Testis (tissue), 3 donors: ENCODE results near the gene LAIR1. TPM values are rescaled to one million over a fixed set of nuclear protein-coding genes. Genes with fewer than 3 reads are reported as not detected.

ENCODE experiments used
- DNase-seq: peaks from one replicate; pipeline ENCODE4 v3.0.0-alpha.2; 2019
- H3K27ac ChIP-seq, 2 donors: fragments of 200-600 bp; sonication (generic); one replicate each; pipeline ENCODE4 v1.5.1; 2019
- H3K27me3 ChIP-seq: fragments of 200-600 bp; sonication (generic); one replicate; pipeline ENCODE4 v1.5.1; 2019
- H3K36me3 ChIP-seq: fragments of 200-600 bp; sonication (generic); one replicate; pipeline ENCODE4 v1.5.1; 2017; ENCODE audit warnings: low read depth; ENCODE audit errors: missing control alignments
- H3K4me1 ChIP-seq: fragments of 200-600 bp; sonication (generic); one replicate; pipeline ENCODE4 v1.5.1; 2019
- H3K4me3 ChIP-seq, 2 donors: fragments of 200-600 bp; sonication (generic); one replicate each; pipeline ENCODE4 v1.5.1; 2017 to 2019
- H3K9me3 ChIP-seq: fragments of 200-600 bp; sonication (generic); one replicate; pipeline ENCODE4 v1.5.1; 2017
- CTCF ChIP-seq, 3 experiments: fragments of 450-650 bp in 2 of 3; fragments of 200-600 bp in 1 of 3; sonication (generic) in 1 of 3; IDR thresholded peaks; one replicate each; pipeline ENCODE4 v1.5.1; 2016 to 2019; ENCODE audit warnings: antibody characterized with exemption in 3 of 3, mild to moderate bottlenecking in 2 of 3, moderate library complexity in 1 of 3
- POLR2A ChIP-seq: fragments of 450-650 bp; IDR thresholded peaks from one replicate; pipeline ENCODE4 v1.6.1; 2017; ENCODE audit warnings: antibody characterized with exemption, mild to moderate bottlenecking, moderate library complexity
- WGBS, 2 donors: methylation state at CpG; one replicate each; pipeline ENCODE4 v1.1.5; 2018; 5-methylcytosine and 5-hydroxymethylcytosine counted together
- intact Hi-C: fragments of 100-400 bp; cut with DNase I; formaldehyde crosslinking; loops from one replicate; pipeline ENCODE4 v1.15.1; 2023; ENCODE audit warnings: low total_unique reads
- polyA plus RNA-seq: library from polyadenylated mRNA; stranded (reverse); fragments of 350-450 nt; fragmentation: Illumina TruSeq; extraction: RNeasy Lipid Tissue Mini Kit (QIAGEN cat#74804); gene quantifications from one replicate; pipeline ENCODE4 v1.2.3, GENCODE V29; 2014; ENCODE audit warnings: low read depth, low replicate concordance; ENCODE audit not compliant: insufficient read depth
- total RNA-seq, 2 donors: library from RNA; depleted of rRNA; stranded (reverse); fragments of >200 nt; gene quantifications; one replicate each; pipeline ENCODE4 v1.2.3, GENCODE V29; 2016

Gene LAIR1
- total and polyA plus RNA-seq, 3 donors from 2014 or later: 6.4 to 13.4 (median 7.1) TPM

DNA sequence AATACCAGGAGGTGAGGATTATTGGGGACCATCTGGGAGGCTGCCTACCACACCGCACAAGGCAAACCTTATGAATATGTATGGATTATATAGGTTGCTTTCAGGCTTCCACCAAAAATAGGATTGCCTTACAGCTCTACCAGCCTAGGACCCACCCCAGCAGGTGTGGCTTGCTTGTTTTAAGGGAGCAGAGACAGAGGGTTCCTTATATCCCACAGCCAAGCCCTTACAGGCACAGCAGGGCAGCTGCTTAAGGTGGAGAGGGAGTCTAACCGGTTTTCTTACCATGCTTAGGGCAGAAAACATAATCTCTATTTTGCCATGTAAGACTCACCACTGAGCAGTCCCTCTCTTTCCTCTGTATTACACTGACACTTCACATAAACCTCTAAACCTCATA, 34.5 kb upstream of the LAIR1 start:
- H3K27me3 ChIP-seq: no peaks in the 10 kb centered on the region
- 66 to 69% methylated on average over 2 of the region's 2 CpGs for WGBS, 2 donors
- intact Hi-C loops: no loop called here
- H3K4me3 ChIP-seq: no peak overlapping the region
- no peaks in the 10 kb centered on the region for H3K9me3 ChIP-seq
- no peak for DNase-seq
- H3K4me1 ChIP-seq: no peaks in the 10 kb centered on the region
- H3K36me3 ChIP-seq: no peaks in the 10 kb centered on the region
- H3K27ac ChIP-seq: no peak overlapping the region
- TF ChIP-seq CTCF (IDR thresholded peaks at IDR 0.05) (no peak), POLR2A (no peak)

DNA sequence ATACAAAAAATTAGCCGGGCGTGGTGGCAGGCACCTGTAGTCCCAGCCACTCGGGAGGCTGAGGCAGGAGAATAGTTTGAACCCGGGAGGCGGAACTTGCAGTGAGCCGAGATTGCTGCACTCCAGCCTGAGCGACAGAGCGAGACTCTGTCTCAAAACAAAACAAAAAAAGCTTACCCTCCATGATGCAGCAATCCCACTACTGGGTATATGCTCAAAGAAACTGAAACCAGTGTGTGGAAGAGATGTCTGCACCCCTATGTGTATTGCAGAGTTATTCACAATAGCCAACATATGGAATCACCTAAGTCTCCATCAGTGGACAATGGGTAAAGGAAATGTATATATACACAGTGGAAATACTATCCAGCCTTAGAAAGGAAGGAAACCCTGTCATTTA, 31.0 kb upstream of the LAIR1 start:
- no peak overlapping the region for H3K27ac ChIP-seq
- no peak for DNase-seq
- no peak for TF ChIP-seq CTCF (IDR thresholded peaks at IDR 0.05)
- no peak for TF ChIP-seq POLR2A
- H3K9me3 ChIP-seq: no peaks in the 10 kb centered on the region
- no peaks in the 10 kb centered on the region for H3K4me1 ChIP-seq
- WGBS, 2 donors: 81 to 85% methylated on average over 8 of the region's 8 CpGs
- no peaks in the 10 kb centered on the region for H3K27me3 ChIP-seq
- H3K36me3 ChIP-seq: no peaks in the 10 kb centered on the region
- H3K4me3 ChIP-seq: no peak overlapping the region
- intact Hi-C loops: no loop called here

DNA sequence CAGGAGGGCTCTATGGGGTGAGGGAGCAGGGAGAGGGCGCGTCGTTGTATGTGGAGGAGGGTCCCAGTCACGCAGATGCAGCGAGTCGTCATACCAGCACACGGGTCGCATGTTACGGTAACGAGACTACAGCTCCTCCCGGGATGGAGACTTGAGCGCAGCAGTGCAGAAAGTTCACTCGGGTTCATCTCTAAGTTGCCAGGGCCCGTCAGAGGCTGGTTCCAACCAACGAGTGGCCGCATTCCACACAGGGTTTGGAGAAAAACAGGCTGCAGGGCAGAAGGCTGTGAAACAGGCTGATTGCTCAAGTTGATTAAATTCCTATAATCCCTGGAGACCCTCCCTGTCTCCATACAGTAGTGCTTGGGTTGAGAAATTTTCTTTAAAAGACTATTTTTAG, 28.6 kb upstream of the LAIR1 start:
- Histone ChIP-seq H3K27me3 (no peaks in the 10 kb centered on the region), H3K4me3 (peak overlapping the region in 1 of 2 donors; percentile 3), H3K27ac (no peak overlapping the region), H3K9me3 (no peaks in the 10 kb centered on the region), H3K4me1 (peaks cover 5% of the 10 kb centered on the region), H3K36me3 (no peaks in the 10 kb centered on the region)
- 27 to 46% methylated on average over 16 of the region's 16 CpGs for WGBS, 2 donors
- intact Hi-C loops: no loop called here
- no peak for DNase-seq
- TF ChIP-seq CTCF (IDR thresholded peaks at IDR 0.05): no peak
- no peak for TF ChIP-seq POLR2A

DNA sequence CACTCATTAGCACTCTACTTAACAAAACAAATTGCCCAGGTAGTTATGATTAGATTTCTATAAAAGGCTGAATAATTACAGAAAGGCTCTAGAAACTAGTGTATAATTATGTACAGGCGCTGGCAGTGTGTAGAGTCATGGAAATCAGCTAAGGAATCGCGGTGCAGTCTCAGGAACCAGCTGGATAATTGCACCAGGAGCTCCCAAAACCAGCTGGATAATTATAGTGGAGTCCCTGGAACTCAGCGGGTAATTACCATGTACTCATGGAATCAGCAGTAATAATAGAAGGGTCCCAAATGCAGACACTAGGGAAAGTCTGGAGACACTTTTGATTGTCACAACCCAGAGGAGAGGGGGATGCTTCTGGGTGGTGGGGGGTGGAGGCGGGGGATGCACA, 27.4 kb upstream of the LAIR1 start:
- no peaks in the 10 kb centered on the region for H3K36me3 ChIP-seq
- peaks cover 12% of the 10 kb centered on the region for H3K4me1 ChIP-seq
- WGBS, 2 donors: 67 to 86% methylated on average over 5 of the region's 5 CpGs
- intact Hi-C loops: no loop called here
- no peak overlapping the region for H3K4me3 ChIP-seq
- TF ChIP-seq CTCF (IDR thresholded peaks at IDR 0.05) (no peak), POLR2A (no peak)
- no peak overlapping the region for H3K27ac ChIP-seq
- no peaks in the 10 kb centered on the region for H3K27me3 ChIP-seq
- DNase-seq: no peak
- no peaks in the 10 kb centered on the region for H3K9me3 ChIP-seq

- no peak for TF ChIP-seq CTCF (IDR thresholded peaks at IDR 0.05)
- TF ChIP-seq POLR2A: no peak
- intact Hi-C loops: no loop called here
- no peaks in the 10 kb centered on the region for H3K36me3 ChIP-seq
- WGBS, 2 donors: 46 to 51% methylated on average over 4 of the region's 4 CpGs
- H3K4me1 ChIP-seq: peaks cover 12% of the 10 kb centered on the region
- no peaks in the 10 kb centered on the region for H3K27me3 ChIP-seq
- no peak overlapping the region for H3K27ac ChIP-seq
- DNase-seq: peak; percentile 33
- H3K9me3 ChIP-seq: no peaks in the 10 kb centered on the region
- H3K4me3 ChIP-seq: no peak overlapping the region
Measured at GRCh38 chr19:54391589-54392061, 26.9 kb upstream of the LAIR1 start.
